GM23338 (cell line): ENCODE data around the gene MET.

Experiments
- CREB1 ChIP-seq: fragments of 250-450 bp; sonication (Bioruptor Pico); IDR thresholded peaks from 2 replicates; pipeline ENCODE4 v1.5.0; 2020; ENCODE audit warnings: low read depth, mild to moderate bottlenecking, moderate library complexity
- EZH2 ChIP-seq: fragments of 200-600 bp; sonication (generic); IDR thresholded peaks from one replicate; pipeline ENCODE4 v1.8.0; 2017; ENCODE audit warnings: antibody characterized with exemption, mild to moderate bottlenecking, low read depth; ENCODE audit not compliant: unreplicated experiment
- EZH2phosphoT487 ChIP-seq: fragments of 200-600 bp; sonication (generic); IDR thresholded peaks from one replicate; pipeline ENCODE4 v1.8.1; 2018; ENCODE audit warnings: antibody characterized with exemption; ENCODE audit not compliant: unreplicated experiment
- JUNB ChIP-seq: IDR thresholded peaks from one replicate; pipeline ENCODE4 v1.6.1; 2016; ENCODE audit warnings: antibody characterized with exemption; ENCODE audit not compliant: unreplicated experiment
- NANOG ChIP-seq: IDR thresholded peaks from 2 replicates; pipeline ENCODE4 v1.6.1; 2016; ENCODE audit warnings: antibody characterized with exemption, borderline replicate concordance
- POLR2AphosphoS5 ChIP-seq: IDR thresholded peaks from 2 replicates; pipeline ENCODE4 v1.6.1; 2016; ENCODE audit warnings: antibody characterized with exemption, low read depth
- STAT1 ChIP-seq: IDR thresholded peaks from one replicate; pipeline ENCODE4 v1.6.1; 2016; ENCODE audit warnings: antibody characterized with exemption; ENCODE audit not compliant: unreplicated experiment
- ZNF114 ChIP-seq: fragments of 250-450 bp; sonication (Bioruptor Pico); IDR thresholded peaks from 2 replicates; pipeline ENCODE4 v1.5.0; 2020; ENCODE audit warnings: mild to moderate bottlenecking, moderate library complexity
- ZNF331 ChIP-seq: fragments of 250-450 bp; sonication (Bioruptor Pico); IDR thresholded peaks from 2 replicates; pipeline ENCODE4 v1.5.0; 2020; ENCODE audit warnings: low read depth, mild to moderate bottlenecking, moderate library complexity
- TF ChIP-seq, protein P1 (sequence below), 2 experiments: fragments of 200-600 bp in 1 of 2; sonication (generic) in 1 of 2; conservative IDR thresholded peaks; 2 replicates each; pipeline versions ENCODE4 v1.5.1 to v1.6.1; 2016 to 2017; ENCODE audit warnings: antibody characterized with exemption in 2 of 2, low read depth in 2 of 2, mild to moderate bottlenecking in 2 of 2, moderate library complexity in 1 of 2
- TF ChIP-seq, protein P2 (sequence below): IDR thresholded peaks from 2 replicates; pipeline ENCODE4 v1.6.1; 2016; ENCODE audit warnings: antibody characterized with exemption
- TF ChIP-seq, protein P3 (sequence below): IDR thresholded peaks from one replicate; pipeline ENCODE4 v1.6.1; 2018; ENCODE audit warnings: antibody characterized with exemption; ENCODE audit not compliant: unreplicated experiment
- TF ChIP-seq, protein P4 (sequence below): fragments of 250-450 bp; sonication (Bioruptor Pico); IDR thresholded peaks from 2 replicates; pipeline ENCODE4 v1.5.0; 2020; ENCODE audit warnings: mild to moderate bottlenecking, moderate library complexity

DNA sequence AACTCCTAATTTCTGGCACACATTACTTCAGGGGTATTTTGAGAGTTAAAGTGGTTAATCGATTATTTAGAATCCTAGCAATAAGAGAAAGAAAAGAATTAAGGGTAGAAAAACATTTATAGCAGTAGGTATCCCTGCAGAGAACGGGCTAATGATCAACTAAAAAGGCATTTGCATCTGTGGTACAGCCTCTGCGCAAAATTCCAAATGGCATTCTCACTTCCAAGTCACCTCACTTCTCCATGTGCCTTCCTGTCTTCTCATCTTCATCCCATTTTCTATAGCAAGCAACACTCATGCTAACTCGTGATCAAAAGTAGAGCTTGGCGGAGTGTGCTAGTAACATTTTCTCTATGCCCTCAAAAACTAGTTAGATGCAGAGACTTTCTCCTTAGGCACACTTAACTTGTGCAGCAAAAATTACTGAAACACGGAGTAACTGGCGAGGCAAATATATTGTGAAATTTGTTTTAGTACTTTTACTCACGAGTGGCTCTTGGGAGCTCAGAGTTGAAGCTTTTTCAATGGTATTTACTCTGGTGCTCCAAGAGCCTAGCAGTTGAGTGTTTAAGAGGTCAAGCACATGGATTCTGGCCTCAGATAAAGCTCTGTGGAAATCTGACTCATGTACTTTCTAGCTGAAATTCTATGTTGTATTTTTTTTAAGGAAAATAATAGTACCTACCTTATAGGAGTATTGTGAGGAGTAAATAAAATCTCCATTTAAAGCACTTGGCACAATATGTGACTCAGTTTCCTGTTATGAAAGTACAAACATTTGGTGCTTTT, 65.1 kb downstream of the MET start:
- TF ChIP-seq, protein P1, sequence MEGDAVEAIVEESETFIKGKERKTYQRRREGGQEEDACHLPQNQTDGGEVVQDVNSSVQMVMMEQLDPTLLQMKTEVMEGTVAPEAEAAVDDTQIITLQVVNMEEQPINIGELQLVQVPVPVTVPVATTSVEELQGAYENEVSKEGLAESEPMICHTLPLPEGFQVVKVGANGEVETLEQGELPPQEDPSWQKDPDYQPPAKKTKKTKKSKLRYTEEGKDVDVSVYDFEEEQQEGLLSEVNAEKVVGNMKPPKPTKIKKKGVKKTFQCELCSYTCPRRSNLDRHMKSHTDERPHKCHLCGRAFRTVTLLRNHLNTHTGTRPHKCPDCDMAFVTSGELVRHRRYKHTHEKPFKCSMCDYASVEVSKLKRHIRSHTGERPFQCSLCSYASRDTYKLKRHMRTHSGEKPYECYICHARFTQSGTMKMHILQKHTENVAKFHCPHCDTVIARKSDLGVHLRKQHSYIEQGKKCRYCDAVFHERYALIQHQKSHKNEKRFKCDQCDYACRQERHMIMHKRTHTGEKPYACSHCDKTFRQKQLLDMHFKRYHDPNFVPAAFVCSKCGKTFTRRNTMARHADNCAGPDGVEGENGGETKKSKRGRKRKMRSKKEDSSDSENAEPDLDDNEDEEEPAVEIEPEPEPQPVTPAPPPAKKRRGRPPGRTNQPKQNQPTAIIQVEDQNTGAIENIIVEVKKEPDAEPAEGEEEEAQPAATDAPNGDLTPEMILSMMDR (conservative IDR thresholded peaks at IDR 0.05; ENCODE audit: low read depth in 2 of 2), result no peak
- TF ChIP-seq ZNF331, result no peak
- no peak for TF ChIP-seq POLR2AphosphoS5
- TF ChIP-seq EZH2, result no peak
- no peak for TF ChIP-seq STAT1
- TF ChIP-seq EZH2phosphoT487, result no peak
- TF ChIP-seq JUNB, result no peak
- no peak for TF ChIP-seq CREB1 (CRISPR knock-in tag)
- no peak for TF ChIP-seq NANOG
- TF ChIP-seq, protein P2, sequence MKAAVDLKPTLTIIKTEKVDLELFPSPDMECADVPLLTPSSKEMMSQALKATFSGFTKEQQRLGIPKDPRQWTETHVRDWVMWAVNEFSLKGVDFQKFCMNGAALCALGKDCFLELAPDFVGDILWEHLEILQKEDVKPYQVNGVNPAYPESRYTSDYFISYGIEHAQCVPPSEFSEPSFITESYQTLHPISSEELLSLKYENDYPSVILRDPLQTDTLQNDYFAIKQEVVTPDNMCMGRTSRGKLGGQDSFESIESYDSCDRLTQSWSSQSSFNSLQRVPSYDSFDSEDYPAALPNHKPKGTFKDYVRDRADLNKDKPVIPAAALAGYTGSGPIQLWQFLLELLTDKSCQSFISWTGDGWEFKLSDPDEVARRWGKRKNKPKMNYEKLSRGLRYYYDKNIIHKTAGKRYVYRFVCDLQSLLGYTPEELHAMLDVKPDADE, result no peak
- no peak for TF ChIP-seq ZNF114 (CRISPR knock-in tag)
- TF ChIP-seq, protein P3, sequence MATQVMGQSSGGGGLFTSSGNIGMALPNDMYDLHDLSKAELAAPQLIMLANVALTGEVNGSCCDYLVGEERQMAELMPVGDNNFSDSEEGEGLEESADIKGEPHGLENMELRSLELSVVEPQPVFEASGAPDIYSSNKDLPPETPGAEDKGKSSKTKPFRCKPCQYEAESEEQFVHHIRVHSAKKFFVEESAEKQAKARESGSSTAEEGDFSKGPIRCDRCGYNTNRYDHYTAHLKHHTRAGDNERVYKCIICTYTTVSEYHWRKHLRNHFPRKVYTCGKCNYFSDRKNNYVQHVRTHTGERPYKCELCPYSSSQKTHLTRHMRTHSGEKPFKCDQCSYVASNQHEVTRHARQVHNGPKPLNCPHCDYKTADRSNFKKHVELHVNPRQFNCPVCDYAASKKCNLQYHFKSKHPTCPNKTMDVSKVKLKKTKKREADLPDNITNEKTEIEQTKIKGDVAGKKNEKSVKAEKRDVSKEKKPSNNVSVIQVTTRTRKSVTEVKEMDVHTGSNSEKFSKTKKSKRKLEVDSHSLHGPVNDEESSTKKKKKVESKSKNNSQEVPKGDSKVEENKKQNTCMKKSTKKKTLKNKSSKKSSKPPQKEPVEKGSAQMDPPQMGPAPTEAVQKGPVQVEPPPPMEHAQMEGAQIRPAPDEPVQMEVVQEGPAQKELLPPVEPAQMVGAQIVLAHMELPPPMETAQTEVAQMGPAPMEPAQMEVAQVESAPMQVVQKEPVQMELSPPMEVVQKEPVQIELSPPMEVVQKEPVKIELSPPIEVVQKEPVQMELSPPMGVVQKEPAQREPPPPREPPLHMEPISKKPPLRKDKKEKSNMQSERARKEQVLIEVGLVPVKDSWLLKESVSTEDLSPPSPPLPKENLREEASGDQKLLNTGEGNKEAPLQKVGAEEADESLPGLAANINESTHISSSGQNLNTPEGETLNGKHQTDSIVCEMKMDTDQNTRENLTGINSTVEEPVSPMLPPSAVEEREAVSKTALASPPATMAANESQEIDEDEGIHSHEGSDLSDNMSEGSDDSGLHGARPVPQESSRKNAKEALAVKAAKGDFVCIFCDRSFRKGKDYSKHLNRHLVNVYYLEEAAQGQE, result no peak
- TF ChIP-seq, protein P4, sequence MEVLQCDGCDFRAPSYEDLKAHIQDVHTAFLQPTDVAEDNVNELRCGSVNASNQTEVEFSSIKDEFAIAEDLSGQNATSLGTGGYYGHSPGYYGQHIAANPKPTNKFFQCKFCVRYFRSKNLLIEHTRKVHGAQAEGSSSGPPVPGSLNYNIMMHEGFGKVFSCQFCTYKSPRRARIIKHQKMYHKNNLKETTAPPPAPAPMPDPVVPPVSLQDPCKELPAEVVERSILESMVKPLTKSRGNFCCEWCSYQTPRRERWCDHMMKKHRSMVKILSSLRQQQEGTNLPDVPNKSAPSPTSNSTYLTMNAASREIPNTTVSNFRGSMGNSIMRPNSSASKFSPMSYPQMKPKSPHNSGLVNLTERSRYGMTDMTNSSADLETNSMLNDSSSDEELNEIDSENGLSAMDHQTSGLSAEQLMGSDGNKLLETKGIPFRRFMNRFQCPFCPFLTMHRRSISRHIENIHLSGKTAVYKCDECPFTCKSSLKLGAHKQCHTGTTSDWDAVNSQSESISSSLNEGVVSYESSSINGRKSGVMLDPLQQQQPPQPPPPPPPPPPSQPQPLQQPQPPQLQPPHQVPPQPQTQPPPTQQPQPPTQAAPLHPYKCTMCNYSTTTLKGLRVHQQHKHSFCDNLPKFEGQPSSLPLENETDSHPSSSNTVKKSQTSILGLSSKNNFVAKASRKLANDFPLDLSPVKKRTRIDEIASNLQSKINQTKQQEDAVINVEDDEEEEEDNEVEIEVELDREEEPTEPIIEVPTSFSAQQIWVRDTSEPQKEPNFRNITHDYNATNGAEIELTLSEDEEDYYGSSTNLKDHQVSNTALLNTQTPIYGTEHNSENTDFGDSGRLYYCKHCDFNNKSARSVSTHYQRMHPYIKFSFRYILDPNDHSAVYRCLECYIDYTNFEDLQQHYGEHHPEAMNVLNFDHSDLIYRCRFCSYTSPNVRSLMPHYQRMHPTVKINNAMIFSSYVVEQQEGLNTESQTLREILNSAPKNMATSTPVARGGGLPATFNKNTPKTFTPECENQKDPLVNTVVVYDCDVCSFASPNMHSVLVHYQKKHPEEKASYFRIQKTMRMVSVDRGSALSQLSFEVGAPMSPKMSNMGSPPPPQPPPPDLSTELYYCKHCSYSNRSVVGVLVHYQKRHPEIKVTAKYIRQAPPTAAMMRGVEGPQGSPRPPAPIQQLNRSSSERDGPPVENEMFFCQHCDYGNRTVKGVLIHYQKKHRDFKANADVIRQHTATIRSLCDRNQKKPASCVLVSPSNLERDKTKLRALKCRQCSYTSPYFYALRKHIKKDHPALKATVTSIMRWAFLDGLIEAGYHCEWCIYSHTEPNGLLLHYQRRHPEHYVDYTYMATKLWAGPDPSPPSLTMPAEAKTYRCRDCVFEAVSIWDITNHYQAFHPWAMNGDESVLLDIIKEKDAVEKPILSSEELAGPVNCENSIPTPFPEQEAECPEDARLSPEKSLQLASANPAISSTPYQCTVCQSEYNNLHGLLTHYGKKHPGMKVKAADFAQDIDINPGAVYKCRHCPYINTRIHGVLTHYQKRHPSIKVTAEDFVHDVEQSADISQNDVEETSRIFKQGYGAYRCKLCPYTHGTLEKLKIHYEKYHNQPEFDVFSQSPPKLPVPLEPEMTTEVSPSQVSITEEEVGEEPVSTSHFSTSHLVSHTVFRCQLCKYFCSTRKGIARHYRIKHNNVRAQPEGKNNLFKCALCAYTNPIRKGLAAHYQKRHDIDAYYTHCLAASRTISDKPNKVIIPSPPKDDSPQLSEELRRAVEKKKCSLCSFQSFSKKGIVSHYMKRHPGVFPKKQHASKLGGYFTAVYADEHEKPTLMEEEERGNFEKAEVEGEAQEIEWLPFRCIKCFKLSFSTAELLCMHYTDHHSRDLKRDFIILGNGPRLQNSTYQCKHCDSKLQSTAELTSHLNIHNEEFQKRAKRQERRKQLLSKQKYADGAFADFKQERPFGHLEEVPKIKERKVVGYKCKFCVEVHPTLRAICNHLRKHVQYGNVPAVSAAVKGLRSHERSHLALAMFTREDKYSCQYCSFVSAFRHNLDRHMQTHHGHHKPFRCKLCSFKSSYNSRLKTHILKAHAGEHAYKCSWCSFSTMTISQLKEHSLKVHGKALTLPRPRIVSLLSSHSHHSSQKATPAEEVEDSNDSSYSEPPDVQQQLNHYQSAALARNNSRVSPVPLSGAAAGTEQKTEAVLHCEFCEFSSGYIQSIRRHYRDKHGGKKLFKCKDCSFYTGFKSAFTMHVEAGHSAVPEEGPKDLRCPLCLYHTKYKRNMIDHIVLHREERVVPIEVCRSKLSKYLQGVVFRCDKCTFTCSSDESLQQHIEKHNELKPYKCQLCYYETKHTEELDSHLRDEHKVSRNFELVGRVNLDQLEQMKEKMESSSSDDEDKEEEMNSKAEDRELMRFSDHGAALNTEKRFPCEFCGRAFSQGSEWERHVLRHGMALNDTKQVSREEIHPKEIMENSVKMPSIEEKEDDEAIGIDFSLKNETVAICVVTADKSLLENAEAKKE, result no peak
